ENCODE data around the gene KIF12.

The KIF12 gene

GRCh38 chr9:114065304-114065703 is 33.8 kb downstream of the KIF12 start:
- no peak for DNase-seq (ENCODE audit: low spot score)

GRCh38 chr9:114061830-114062474 is 37.1 kb downstream of the KIF12 start:
- DNase-seq (ENCODE audit: low spot score): no peak

GRCh38 chr9:114061292-114061691 is 37.8 kb downstream of the KIF12 start:
- DNase-seq (ENCODE audit: low spot score): no peak

DNA sequence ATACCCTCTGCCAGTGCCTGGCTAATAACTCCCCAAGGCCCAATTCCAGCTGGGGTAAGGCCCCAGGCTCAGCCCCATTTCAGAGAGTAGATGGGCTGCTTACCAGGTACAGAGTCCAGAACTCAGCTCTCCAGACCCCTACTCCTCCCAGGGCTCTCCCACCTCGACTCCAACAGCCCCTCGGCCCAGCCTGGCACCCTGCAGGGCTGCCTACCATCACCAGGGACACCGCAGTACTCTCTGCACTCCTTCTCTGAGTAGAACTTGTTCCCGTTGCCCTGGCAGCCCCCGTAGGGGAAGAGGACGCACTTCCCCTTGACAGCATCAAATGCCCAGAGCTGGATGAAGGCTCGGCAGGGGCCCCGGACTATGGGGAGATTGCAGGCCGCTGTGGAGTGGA is 38.4 kb downstream of the KIF12 start:
- no peak for DNase-seq (ENCODE audit: low spot score)

DNA sequence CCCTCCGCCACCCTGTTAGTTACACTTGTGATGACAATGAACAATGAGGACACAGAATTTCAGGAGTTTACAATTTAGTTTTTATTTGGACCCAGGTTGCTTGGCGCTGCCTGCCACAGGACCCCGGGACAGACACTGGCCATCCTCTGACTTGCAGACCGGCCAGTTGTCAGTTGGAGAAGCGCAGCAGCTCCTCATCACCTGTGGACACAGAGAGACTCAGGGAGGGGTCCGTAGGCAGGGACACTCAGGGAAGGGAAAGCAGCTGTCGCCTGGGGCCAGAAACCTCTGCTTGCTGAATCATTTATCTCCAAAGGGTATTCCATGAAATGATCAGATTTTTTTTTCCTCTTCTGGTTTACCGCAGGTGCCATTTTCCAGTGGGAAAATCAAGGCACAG is 39.0 kb downstream of the KIF12 start:
- DNase-seq (ENCODE audit: low spot score): no peak

DNA sequence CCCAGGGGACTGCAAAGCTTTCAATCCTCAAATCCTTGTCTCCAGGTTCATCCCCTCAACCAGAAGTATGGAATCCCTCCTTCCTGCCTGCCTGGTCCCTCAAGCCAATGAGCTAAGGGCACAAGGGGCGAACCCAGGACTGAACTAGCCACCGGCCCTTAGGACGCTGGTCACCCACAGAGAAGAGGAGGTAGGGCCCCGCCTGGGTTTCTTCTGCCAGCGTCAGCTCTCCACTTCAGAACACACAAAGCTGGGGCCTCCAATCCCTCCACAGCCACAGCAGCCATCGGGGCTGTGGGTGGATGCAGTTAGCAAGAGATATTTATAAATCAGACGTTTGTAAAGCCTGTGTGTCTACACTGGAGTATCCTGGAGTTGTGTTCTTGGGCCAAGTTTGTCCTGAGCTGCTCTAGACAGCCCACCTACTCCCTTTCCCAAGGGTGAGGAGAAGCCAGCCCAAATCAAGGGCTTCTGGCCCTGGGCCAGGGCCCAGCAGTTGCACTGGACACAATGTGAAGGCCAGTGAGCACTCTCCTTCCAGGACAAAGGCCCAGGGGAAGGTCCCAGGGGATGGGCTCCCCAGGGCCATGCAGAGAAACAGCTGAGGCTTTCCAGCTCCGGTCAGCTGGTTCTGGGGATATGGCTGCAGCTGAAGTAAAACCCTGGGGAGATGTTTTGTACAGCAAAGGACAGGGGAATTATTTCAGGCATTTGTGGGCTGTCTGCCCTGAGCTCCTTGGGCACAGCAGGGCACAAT is 39.9 kb downstream of the KIF12 start:
- DNase-seq (ENCODE audit: low spot score): no peak

DNA sequence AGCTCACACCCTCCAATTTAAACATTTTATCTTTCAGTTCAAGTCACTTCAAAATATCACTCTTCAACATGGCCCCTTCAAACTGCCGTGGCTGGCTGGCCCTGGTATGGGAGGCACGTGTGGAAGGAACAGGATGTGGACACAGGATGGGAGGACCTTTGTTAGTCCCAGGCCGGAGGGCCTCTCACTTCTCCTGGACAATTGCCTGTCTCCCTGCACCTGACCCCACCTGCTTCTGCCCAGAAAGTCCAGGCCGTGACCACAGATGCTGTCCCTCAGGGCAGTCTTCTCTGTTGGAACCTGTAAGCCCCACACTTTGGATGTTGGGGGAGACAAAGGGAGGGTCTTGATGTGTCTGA is 40.4 kb downstream of the KIF12 start:
- DNase-seq (ENCODE audit: low spot score): no peak

DNA sequence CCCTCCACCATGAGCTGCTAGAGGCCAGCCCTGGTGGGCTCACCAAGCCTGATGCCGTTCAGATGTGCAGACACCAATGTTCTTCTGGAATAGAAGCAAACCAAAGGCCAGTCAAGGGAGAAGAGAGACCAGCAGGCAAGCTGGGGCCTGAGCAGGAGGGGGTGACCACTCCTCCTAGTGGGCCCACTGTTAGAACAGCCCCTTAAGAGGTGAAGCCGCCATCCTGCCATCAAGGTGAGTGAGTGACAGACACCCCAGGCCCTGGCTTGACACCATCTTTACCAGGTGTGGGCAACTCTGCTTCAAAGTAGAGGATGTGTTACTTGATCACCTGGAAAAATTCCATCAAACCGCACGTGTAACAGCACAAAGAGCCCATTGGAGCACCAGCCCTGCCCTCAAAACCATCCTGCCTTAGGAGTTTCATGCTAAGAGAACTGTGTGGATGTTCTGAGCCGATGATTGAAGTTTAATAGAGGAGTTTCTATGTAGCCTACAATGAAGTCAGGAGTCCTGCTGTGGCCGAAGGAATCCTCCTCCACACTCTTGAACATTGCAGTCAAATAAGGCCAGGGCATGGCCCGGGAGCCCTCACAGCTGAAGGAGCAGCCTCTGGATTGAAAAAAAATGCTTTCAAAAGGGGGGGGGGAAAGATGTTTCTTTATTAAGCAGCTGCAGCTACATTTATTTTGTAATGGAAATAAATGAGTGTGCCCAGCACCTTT is 41.8 kb downstream of the KIF12 start:
- DNase-seq (ENCODE audit: low spot score): no peak

- DNase-seq (ENCODE audit: low spot score): no peak
Observed at GRCh38 chr9:114056527-114056926, 42.6 kb downstream of the KIF12 start.

- no peak for DNase-seq (ENCODE audit: low spot score)
Observed at GRCh38 chr9:114055894-114056293, 43.2 kb downstream of the KIF12 start.

DNA sequence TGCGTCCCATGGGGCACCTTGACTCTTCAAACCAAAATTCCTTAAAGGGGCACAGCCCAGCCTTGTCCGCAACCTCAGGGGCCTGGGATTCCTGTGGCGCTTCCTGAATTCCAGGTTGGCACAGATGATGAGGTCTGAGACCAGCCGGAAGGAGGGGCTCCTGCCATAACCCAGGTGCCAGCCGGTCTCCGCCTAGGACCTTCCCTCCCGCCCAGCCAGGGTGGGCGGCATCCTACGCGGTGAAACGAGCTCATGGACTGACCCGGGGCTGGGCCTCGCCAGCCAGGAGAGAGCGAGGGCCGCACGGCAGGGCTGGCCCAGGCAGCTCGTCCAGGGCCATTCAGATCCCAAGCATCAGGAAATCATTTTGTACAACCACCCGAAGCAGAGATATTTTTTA is 44.0 kb downstream of the KIF12 start:
- DNase-seq (ENCODE audit: low spot score): no peak

GRCh38 chr9:114054191-114054690 is 44.9 kb downstream of the KIF12 start:
- DNase-seq (ENCODE audit: low spot score): no peak

- DNase-seq (ENCODE audit: low spot score): no peak
Observed at GRCh38 chr9:114053246-114054005, 45.7 kb downstream of the KIF12 start.

DNA sequence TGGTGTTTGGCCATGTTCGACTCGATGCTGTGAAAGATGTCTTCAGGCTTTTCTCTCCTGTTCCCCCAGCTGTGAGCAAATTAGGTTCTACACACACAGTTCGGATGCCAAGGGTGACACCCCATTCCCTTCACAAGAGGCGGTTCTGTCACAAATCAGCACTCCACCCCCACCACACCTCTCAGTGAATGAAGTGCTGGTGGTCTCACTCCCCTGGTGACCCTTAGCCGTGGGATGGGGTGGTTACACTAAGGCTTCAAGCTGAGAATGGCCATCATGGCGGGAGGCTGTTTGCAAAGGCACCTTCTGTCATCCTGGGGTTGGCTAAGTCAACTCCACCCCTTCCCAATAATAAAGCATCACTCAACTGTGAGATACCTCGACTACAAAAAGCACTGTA is 47.4 kb downstream of the KIF12 start:
- DNase-seq (ENCODE audit: low spot score): no peak

DNA sequence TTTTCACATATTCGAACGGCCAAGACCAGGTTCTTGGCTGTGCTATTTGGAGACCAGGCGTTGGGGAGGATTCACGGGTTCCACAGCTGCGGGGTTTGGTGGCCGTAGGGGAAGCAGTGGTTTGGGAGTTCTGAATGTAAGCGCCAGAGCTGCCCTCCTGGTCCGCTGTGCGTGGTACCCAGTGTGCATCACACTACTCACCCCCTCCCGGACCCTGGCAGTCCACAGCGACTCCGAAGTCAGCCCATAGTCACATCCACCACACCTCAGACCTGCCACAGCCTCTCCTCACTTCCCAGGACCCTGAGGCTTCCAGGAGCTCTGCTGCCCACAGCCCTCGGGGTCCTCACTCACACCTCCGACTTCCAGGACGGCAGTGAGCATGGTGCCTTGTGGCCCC is 47.8 kb downstream of the KIF12 start:
- no peak for DNase-seq (ENCODE audit: low spot score)

- no peak for DNase-seq (ENCODE audit: low spot score)
Observed at GRCh38 chr9:114050646-114051045, 48.4 kb downstream of the KIF12 start.

DNA sequence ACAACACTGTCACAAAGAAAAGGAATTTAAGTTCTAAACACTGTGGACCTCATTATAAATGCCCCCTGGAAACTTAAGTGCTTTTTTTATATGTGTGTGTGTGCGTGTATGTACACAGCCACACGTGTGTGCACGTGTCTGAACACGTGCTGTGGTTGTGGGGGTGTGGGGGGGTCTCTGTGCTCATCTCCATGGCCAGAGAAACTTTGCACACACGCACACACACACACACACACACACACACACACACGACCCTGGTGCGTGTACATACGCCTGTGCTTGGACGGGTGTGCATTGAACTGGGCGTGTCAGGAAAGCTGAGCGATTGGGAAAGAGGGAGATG is 48.9 kb downstream of the KIF12 start:
- DNase-seq (ENCODE audit: low spot score): no peak

DNA sequence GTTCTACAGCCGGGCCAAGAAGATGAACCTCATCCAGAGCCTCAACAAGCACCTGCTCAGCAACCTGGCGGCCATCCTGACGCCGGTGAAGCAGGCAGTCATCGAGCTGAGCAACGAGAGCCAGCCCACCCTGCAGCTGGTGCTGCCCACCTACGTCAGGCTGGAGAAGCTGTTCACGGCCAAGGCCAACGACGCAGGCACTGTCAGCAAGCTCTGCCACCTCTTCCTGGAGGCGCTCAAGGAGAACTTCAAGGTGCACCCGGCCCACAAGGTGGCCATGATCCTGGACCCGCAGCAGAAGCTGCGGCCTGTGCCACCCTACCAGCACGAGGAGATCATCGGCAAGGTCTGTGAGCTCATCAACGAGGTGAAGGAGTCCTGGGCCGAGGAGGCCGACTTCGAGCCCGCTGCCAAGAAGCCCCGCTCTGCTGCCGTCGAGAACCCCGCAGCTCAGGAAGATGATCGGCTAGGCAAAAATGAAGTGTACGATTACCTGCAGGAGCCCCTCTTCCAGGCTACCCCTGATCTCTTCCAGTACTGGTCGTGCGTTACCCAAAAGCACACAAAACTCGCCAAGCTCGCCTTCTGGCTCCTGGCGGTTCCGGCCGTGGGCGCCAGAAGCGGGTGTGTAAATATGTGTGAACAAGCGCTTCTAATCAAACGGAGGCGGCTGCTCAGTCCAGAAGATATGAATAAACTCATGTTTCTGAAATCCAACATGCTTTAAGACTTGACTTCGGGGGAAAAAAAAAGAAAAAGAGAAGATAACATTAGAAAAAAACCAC is 49.5 kb downstream of the KIF12 start:
- no peak for DNase-seq (ENCODE audit: low spot score)

DNA sequence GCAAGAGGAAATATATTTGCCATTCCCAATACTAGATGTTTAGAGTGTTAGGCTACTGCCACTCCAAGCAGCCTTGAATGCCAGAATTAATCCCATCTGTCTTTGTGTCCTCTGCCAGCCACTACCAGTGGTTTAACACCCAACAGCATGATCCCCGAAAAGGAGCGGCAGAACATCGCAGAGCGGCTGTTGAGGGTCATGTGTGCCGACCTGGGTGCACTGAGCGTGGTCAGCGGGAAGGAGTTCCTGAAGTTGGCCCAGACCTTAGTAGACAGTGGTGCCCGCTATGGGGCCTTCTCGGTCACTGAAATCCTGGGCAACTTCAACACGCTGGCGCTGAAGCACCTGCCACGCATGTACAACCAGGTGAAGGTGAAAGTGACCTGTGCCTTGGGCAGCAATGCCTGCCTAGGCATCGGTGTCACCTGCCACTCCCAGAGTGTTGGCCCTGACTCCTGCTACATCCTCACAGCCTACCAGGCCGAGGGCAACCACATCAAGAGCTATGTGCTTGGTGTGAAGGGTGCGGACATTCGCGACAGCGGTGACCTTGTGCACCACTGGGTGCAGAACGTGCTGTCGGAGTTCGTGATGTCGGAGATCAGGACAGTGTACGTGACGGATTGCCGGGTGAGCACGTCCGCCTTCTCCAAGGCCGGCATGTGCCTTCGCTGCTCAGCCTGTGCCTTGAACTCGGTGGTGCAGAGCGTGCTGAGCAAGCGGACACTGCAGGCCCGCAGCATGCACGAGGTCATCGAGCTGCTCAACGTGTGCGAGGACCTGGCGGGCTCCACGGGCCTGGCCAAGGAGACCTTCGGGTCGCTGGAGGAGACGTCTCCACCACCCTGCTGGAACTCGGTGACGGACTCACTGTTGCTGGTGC is 50.3 kb downstream of the KIF12 start:
- DNase-seq (ENCODE audit: low spot score): no peak

GRCh38 chr9:114047717-114048116 is 51.4 kb downstream of the KIF12 start:
- DNase-seq (ENCODE audit: low spot score): no peak

- DNase-seq (ENCODE audit: low spot score): peak; percentile 19
Observed at GRCh38 chr9:114046875-114047274, 52.2 kb downstream of the KIF12 start.
